GM18519 (cell line): ENCODE measurements around the gene SETBP1.
"Not testable (repeated sequence)": the region's sequence is repeated elsewhere in the genome, so short reads cannot be mapped to it uniquely, and the experiment has no call there.

Source experiments
- ATAC-seq: cut with Tn5 transposase; IDR thresholded peaks from one replicate; pipeline ENCODE4 v1.9.1; 2021; ENCODE audit warnings: mild to moderate bottlenecking, moderate library complexity; ENCODE audit not compliant: unreplicated experiment, low FRiP score

SETBP1 gene

GRCh38 chr18:44702594-44702993 lies 21.9 kb downstream of the SETBP1 start:
- no peak for ATAC-seq

GRCh38 chr18:44704135-44704789 lies 23.6 kb downstream of the SETBP1 start:
- ATAC-seq: no peak

GRCh38 chr18:44705075-44705675 lies 24.5 kb downstream of the SETBP1 start:
- no peak for ATAC-seq

GRCh38 chr18:44708451-44709083 lies 27.9 kb downstream of the SETBP1 start:
- no peak for ATAC-seq

GRCh38 chr18:44709307-44710126 lies 28.8 kb downstream of the SETBP1 start:
- peak; percentile 93 for ATAC-seq

- no peak for ATAC-seq
Measured at GRCh38 chr18:44710931-44711330, 30.2 kb downstream of the SETBP1 start.

GRCh38 chr18:44712025-44712424 lies 31.3 kb downstream of the SETBP1 start:
- ATAC-seq: no peak

GRCh38 chr18:44713435-44713834 lies 32.7 kb downstream of the SETBP1 start:
- ATAC-seq: no peak

- no peak for ATAC-seq
Measured at GRCh38 chr18:44714376-44714775, 33.7 kb downstream of the SETBP1 start.

GRCh38 chr18:44715245-44715644 lies 34.6 kb downstream of the SETBP1 start:
- no peak for ATAC-seq

GRCh38 chr18:44715842-44716241 lies 35.2 kb downstream of the SETBP1 start:
- ATAC-seq: no peak

GRCh38 chr18:44716697-44717163 lies 36.0 kb downstream of the SETBP1 start:
- no peak for ATAC-seq

GRCh38 chr18:44719519-44720060 lies 38.9 kb downstream of the SETBP1 start:
- no peak for ATAC-seq

- not testable (repeated sequence) for ATAC-seq
Measured at GRCh38 chr18:44721748-44722147, 41.1 kb downstream of the SETBP1 start.

GRCh38 chr18:44723411-44723810 lies 42.7 kb downstream of the SETBP1 start:
- ATAC-seq: no peak

GRCh38 chr18:44724105-44724778 lies 43.6 kb downstream of the SETBP1 start:
- ATAC-seq: no peak

GRCh38 chr18:44725300-44726058 lies 44.8 kb downstream of the SETBP1 start:
- peak; percentile 39 for ATAC-seq

- no peak for ATAC-seq
Measured at GRCh38 chr18:44726059-44726421, 45.4 kb downstream of the SETBP1 start.

- ATAC-seq: no peak
Measured at GRCh38 chr18:44727291-44727690, 46.6 kb downstream of the SETBP1 start.
